HS-5 (cell line): ENCODE measurements around the gene LHB.
"Not testable (repeated sequence)": the region's sequence is repeated elsewhere in the genome, so short reads cannot be mapped to it uniquely, and the experiment has no call there.

Source experiments
- DNase-seq: peaks from one replicate; pipeline ENCODE4 v3.0.0-alpha.2; 2012; ENCODE audit warnings: low read depth

The LHB gene

GRCh38 chr19:49038111-49038510 lies 21.2 kb upstream of the LHB start:
- DNase-seq, result not testable (repeated sequence)

GRCh38 chr19:49036815-49037214 lies 19.9 kb upstream of the LHB start, which contains the start of gene CGB1:
Gene CGB1, minus strand, starts transcription at chr19:49036895. Its CDS starts 184 bp downstream, at chr19:49036711.
- not testable (repeated sequence) for DNase-seq

GRCh38 chr19:49031642-49032301 lies 14.9 kb upstream of the LHB start, which contains the start of gene CGB2:
Gene CGB2, plus strand, starts transcription at chr19:49031890. Its CDS starts 206 bp downstream, at chr19:49032096.
- not testable (repeated sequence) for DNase-seq

DNA sequence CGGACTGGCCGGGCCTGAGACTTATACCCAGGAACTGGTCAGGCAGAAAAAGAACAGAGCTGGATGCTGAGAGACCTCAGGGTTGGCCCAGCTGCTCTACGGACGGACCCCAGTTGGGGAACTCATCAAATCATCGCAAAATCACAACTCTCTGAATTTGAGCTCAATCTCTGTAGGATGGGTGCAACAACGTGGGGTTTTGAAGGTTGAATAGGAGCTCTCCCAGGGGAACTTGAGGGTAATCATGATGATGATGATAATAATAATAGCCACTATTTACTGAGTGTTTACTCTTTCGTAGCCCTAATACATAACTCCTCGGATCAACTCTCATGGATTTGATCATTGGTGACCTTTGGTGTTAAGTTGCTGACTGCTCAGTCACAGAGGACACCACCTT lies 13.4 kb upstream of the LHB start:
- not testable (repeated sequence) for DNase-seq

GRCh38 chr19:49029749-49030148 lies 12.9 kb upstream of the LHB start:
- DNase-seq, result not testable (repeated sequence)

- not testable (repeated sequence) for DNase-seq
Observed at GRCh38 chr19:49028686-49029085, 11.8 kb upstream of the LHB start.

GRCh38 chr19:49025599-49025998 lies 8.7 kb upstream of the LHB start:
- not testable (repeated sequence) for DNase-seq

- not testable (repeated sequence) for DNase-seq
Observed at GRCh38 chr19:49025088-49025487, 8.2 kb upstream of the LHB start.

DNA sequence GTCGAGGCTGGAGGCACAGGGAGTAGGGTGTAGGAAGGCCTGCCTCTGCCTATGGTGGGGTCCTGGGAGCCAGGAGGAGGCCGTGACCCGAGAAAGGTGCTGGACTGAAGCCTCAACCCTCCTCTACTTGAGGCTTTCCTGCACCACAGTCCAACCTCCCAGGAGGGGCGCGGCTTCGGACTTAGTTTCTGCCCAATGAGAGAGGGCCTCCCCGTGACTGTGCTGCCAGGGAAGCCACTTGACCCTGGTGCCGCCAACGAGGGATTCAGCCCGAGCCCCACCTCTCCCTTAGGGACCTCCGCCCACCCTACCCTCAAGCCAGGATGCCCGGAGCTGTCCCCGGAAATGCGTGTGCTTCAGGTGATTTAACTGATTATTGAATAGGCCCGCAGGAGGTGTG lies 7.3 kb upstream of the LHB start, which contains the start of gene CGB3:
Gene CGB3, minus strand, starts transcription at position 101 of the 400 bp plus-strand sequence. CDS start 362 bp downstream, outside the sequence.
- DNase-seq, result not testable (repeated sequence)

DNA sequence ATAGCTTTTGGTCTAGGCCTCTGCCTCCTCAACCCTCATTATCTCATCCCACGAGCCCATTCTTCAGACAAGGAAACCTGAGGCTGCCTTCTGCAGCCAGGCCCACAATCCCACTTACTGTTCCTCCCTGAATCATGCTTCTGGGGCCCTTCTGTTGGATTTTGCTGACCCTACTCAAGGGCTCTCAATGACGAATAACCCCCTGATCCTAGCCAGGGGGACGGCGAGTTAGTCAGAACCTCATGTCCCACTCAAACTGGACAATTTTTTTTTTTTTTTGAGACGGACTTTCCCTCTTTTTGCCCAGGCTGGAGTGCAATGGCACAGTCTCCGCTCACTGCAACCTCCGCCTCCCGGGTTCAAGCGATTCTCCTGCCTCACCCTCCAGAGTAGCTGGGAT lies 5.2 kb upstream of the LHB start:
- DNase-seq, result no peak

- no peak for DNase-seq
Observed at GRCh38 chr19:49020931-49021895, 4.3 kb upstream of the LHB start.

DNA sequence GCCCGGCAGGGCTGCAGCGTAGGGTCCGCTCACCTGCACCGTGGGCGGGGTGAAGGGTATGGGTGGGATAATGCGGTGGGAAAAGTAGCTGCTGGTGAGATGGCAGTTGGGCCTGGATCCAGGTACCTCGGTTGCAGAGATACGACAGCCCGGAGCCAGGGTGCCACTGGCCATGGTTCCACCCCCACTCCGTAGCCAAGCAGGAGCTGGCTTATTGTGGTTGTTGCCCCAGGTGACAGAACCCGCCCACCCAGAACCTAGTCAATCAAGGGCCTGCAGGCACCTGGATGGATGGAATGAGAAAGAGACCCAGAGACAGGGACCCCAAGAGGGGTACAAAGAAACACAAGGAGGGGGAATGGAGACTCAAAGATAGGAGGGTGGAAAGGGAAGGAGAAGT lies 3.5 kb upstream of the LHB start:
- no peak for DNase-seq

- no peak for DNase-seq
Observed at GRCh38 chr19:49019242-49019932, 2.5 kb upstream of the LHB start.

DNA sequence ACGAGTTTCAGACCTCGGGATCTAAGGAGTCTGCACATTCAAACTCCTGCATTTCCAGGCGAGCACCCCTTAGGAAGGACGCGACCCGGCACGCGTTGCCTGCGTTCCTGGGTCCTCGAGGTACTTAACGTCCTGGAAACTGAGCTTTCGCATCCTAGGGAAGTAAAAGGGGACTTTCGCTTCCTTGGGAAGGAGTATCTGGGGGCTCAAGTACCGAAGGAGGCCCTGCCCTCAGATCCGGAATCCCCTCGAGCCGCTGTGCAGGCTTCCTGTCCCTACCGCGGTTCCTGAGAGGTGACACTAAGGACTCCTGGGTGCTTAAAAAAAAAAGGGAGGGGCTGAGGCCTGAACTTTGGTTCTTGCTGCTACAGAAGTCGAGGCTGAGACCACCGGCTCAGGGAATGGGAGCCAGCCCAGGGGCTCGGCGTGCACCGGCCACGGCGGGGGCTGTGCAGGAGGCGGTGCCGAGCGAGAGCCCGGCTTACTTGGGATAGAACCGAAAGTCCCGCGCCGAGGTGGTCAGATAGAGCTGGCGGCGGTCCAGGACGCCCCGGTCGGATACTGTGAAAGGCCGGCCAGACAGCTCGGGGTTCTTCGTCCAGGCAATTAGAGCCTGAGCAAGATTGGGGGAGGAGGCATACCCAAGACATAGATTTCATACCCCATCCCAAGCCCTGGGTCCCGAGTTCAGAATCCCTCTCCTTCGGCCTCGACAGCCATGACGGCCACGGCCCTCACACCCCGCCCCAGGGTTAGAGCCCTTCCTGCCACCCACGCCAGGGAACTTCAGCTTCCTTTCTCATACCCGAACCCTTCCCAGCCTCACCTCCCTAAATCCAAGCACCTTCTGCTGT lies 1.7 kb upstream of the LHB start:
- not testable (repeated sequence) for DNase-seq

- DNase-seq, result no peak
Observed at GRCh38 chr19:49017666-49018351, 918 bp upstream of the LHB start.

- DNase-seq, result no peak
Observed at GRCh38 chr19:49016067-49016839, 638 bp downstream of the LHB start.

DNA sequence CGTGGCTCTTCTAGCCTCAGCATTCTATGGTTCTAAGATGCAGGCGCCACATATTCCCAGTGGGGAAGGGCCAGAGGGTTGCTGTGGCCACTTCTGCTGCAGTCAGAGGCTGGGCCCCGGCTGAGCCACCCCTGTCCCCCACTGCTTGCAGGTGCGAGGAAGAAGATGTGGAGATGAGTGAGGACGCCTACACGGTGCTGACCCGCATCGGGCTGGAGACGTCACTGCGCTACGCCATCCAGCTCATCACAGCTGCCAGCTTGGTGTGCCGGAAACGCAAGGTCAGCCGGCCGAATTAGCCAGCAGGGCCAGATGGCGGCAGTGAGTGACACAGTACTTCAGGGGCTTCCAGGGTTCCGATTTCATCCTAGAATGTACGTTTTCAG lies 2.0 kb downstream of the LHB start:
- no peak for DNase-seq

GRCh38 chr19:49014123-49014869 lies 2.6 kb downstream of the LHB start:
- no peak for DNase-seq

GRCh38 chr19:49011194-49011593 lies 5.7 kb downstream of the LHB start:
- no peak for DNase-seq
